ENCODE results near the gene ZNF660. TPM values are rescaled to one million over a fixed set of nuclear protein-coding genes. Genes with fewer than 3 reads are reported as not detected.
"Not testable (repeated sequence)": the region's sequence is repeated elsewhere in the genome, so short reads cannot be mapped to it uniquely, and the experiment has no call there.

ZNF660 gene
- 0.01 to 0.05 TPM (median 0.02 TPM) in 3 replicates for polyA plus RNA-seq
- not detected for polyA plus RNA-seq (2011; ENCODE audit: low read depth)
- polyA plus RNA-seq (2011; cell fraction: cytosol; rRNA removed) = 0.02 TPM in 1 of 2 replicates, not detected in the other
- 0.13 and 0.53 TPM in 2 replicates for polyA plus RNA-seq (2011; cell fraction: nucleus; rRNA removed)
- 0.14 TPM in 1 of 2 replicates, not detected in the other for polyA plus RNA-seq (2012; ENCODE audit: low replicate concordance)
- polyA minus RNA-seq = not detected in 3 replicates
- polyA minus RNA-seq (2011; cell fraction: cytosol; rRNA and poly(A)+ RNA removed) = not detected
- polyA minus RNA-seq (2011; cell fraction: nucleus; rRNA and poly(A)+ RNA removed) = 0.11 TPM in 1 of 2 replicates, not detected in the other

GRCh38 chr3:44584646-44585501 is at the start of gene ZNF660:
TSS of gene ZNF660 (plus strand) at chr3:44584964. CDS start at chr3:44594194, 9,230 bp downstream.
- no peaks in the 10 kb centered on the region for H3K4me1 ChIP-seq (ENCODE audit: control insufficient read depth, extremely low read depth, insufficient read depth, low read length)
- no peak for DNase-seq (ENCODE audit: low read depth, low spot score)
- no peaks in the 10 kb centered on the region for H3K79me2 ChIP-seq (ENCODE audit: control insufficient read depth, insufficient read depth, low read length)
- peak within 1 kb of the TSS; percentile 6 for H3K4me2 ChIP-seq (ENCODE audit: control insufficient read depth, extremely low read depth, insufficient read depth, low read depth, low read length)
- no peaks in the 10 kb centered on the region for H3K9me3 ChIP-seq (ENCODE audit: control insufficient read depth, low read depth, low read length)
- H3K27ac ChIP-seq (ENCODE audit: control insufficient read depth, insufficient read depth, low read length) = no peak within 1 kb of the TSS
- no peak for FAIRE-seq
- dilution Hi-C loops (cut with MboI; ENCODE audit: extremely low pct_ligation_motif_present, low sequenced_read_pairs) = no loop called here
- peaks cover 21% of the 10 kb centered on the region for H3K27me3 ChIP-seq (ENCODE audit: control insufficient read depth, extremely low read depth, insufficient read depth, low read length)
- no peaks in the 10 kb centered on the region for H4K20me1 ChIP-seq (ENCODE audit: control insufficient read depth, extremely low read depth, insufficient read depth, low read length)
- H2AFZ ChIP-seq (ENCODE audit: control insufficient read depth, low read length) = no peak within 1 kb of the TSS
- H3K36me3 ChIP-seq (ENCODE audit: control insufficient read depth in 2 of 2, extremely low read depth in 1 of 2, insufficient read depth in 2 of 2, low read length in 2 of 2) = no peaks in the 10 kb centered on the region
- no peak within 1 kb of the TSS for H3K4me3 ChIP-seq (ENCODE audit: control insufficient read depth in 2 of 3, extremely low read depth in 1 of 3, insufficient read depth in 2 of 3, low read depth in 1 of 3, low read length in 3 of 3)
- no peaks in the 10 kb centered on the region for H3K9me1 ChIP-seq (ENCODE audit: control insufficient read depth, extremely low read depth, insufficient read depth, low read length)
- TF ChIP-seq, protein P1, sequence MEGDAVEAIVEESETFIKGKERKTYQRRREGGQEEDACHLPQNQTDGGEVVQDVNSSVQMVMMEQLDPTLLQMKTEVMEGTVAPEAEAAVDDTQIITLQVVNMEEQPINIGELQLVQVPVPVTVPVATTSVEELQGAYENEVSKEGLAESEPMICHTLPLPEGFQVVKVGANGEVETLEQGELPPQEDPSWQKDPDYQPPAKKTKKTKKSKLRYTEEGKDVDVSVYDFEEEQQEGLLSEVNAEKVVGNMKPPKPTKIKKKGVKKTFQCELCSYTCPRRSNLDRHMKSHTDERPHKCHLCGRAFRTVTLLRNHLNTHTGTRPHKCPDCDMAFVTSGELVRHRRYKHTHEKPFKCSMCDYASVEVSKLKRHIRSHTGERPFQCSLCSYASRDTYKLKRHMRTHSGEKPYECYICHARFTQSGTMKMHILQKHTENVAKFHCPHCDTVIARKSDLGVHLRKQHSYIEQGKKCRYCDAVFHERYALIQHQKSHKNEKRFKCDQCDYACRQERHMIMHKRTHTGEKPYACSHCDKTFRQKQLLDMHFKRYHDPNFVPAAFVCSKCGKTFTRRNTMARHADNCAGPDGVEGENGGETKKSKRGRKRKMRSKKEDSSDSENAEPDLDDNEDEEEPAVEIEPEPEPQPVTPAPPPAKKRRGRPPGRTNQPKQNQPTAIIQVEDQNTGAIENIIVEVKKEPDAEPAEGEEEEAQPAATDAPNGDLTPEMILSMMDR (optimal IDR thresholded peaks at IDR 0.05 in 1 of 3, IDR thresholded peaks at IDR 0.05 in 1 of 3, conservative IDR thresholded peaks at IDR 0.05 in 1 of 3; ENCODE audit: extremely low read depth in 1 of 3, insufficient read depth in 2 of 3, low read length in 3 of 3) = no peak
- no peak for TF ChIP-seq EZH2 (IDR thresholded peaks at IDR 0.05; ENCODE audit: low read length)
- H3K9ac ChIP-seq (ENCODE audit: control insufficient read depth, extremely low read depth, insufficient read depth, low read length) = no peak within 1 kb of the TSS

- Histone ChIP-seq H3K9me3 (ENCODE audit: control insufficient read depth, low read depth, low read length) (no peaks in the 10 kb centered on the region), H2AFZ (ENCODE audit: control insufficient read depth, low read length) (no peak overlapping the region), H3K79me2 (ENCODE audit: control insufficient read depth, insufficient read depth, low read length) (no peaks in the 10 kb centered on the region), H3K4me2 (ENCODE audit: control insufficient read depth, extremely low read depth, insufficient read depth, low read depth, low read length) (no peak overlapping the region), H3K4me1 (ENCODE audit: control insufficient read depth, extremely low read depth, insufficient read depth, low read length) (no peaks in the 10 kb centered on the region), H3K9me1 (ENCODE audit: control insufficient read depth, extremely low read depth, insufficient read depth, low read length) (no peaks in the 10 kb centered on the region), H3K9ac (ENCODE audit: control insufficient read depth, extremely low read depth, insufficient read depth, low read length) (no peak overlapping the region), H3K27ac (ENCODE audit: control insufficient read depth, insufficient read depth, low read length) (no peak overlapping the region), H3K36me3 (ENCODE audit: control insufficient read depth in 2 of 2, extremely low read depth in 1 of 2, insufficient read depth in 2 of 2, low read length in 2 of 2) (no peaks in the 10 kb centered on the region), H3K4me3 (ENCODE audit: control insufficient read depth in 2 of 3, extremely low read depth in 1 of 3, insufficient read depth in 2 of 3, low read depth in 1 of 3, low read length in 3 of 3) (no peak overlapping the region), H3K27me3 (ENCODE audit: control insufficient read depth, extremely low read depth, insufficient read depth, low read length) (peaks cover 5% of the 10 kb centered on the region), H4K20me1 (ENCODE audit: control insufficient read depth, extremely low read depth, insufficient read depth, low read length) (no peaks in the 10 kb centered on the region)
- TF ChIP-seq, protein P1 (optimal IDR thresholded peaks at IDR 0.05 in 1 of 3, IDR thresholded peaks at IDR 0.05 in 1 of 3, conservative IDR thresholded peaks at IDR 0.05 in 1 of 3; ENCODE audit: extremely low read depth in 1 of 3, insufficient read depth in 2 of 3, low read length in 3 of 3) = no peak
- no peak for TF ChIP-seq EZH2 (IDR thresholded peaks at IDR 0.05; ENCODE audit: low read length)
- no peak for DNase-seq (ENCODE audit: low read depth, low spot score)
- dilution Hi-C loops (cut with MboI; ENCODE audit: extremely low pct_ligation_motif_present, low sequenced_read_pairs) = no loop called here
- FAIRE-seq = no peak
Measured at GRCh38 chr3:44535364-44535763, 49.4 kb upstream of the ZNF660 start.

- H3K27ac ChIP-seq (ENCODE audit: control insufficient read depth, insufficient read depth, low read length); H2AFZ ChIP-seq (ENCODE audit: control insufficient read depth, low read length); DNase-seq (ENCODE audit: low read depth, low spot score); H3K27me3 ChIP-seq (ENCODE audit: control insufficient read depth, extremely low read depth, insufficient read depth, low read length); H4K20me1 ChIP-seq (ENCODE audit: control insufficient read depth, extremely low read depth, insufficient read depth, low read length); H3K79me2 ChIP-seq (ENCODE audit: control insufficient read depth, insufficient read depth, low read length); dilution Hi-C loops (cut with MboI; ENCODE audit: extremely low pct_ligation_motif_present, low sequenced_read_pairs); H3K9ac ChIP-seq (ENCODE audit: control insufficient read depth, extremely low read depth, insufficient read depth, low read length); FAIRE-seq; H3K9me1 ChIP-seq (ENCODE audit: control insufficient read depth, extremely low read depth, insufficient read depth, low read length); H3K36me3 ChIP-seq (ENCODE audit: control insufficient read depth in 2 of 2, extremely low read depth in 1 of 2, insufficient read depth in 2 of 2, low read length in 2 of 2); H3K4me3 ChIP-seq (ENCODE audit: control insufficient read depth in 2 of 3, extremely low read depth in 1 of 3, insufficient read depth in 2 of 3, low read depth in 1 of 3, low read length in 3 of 3); H3K4me1 ChIP-seq (ENCODE audit: control insufficient read depth, extremely low read depth, insufficient read depth, low read length); H3K9me3 ChIP-seq (ENCODE audit: control insufficient read depth, low read depth, low read length); H3K4me2 ChIP-seq (ENCODE audit: control insufficient read depth, extremely low read depth, insufficient read depth, low read depth, low read length): not testable (repeated sequence)
Measured at GRCh38 chr3:44544811-44545210, 40.0 kb upstream of the ZNF660 start.
